ENCODE results near the gene DYNLT3.

GRCh38 chrX:37887347-37887746 lies 40.0 kb upstream of the DYNLT3 start:
- TF ChIP-seq, protein P1, sequence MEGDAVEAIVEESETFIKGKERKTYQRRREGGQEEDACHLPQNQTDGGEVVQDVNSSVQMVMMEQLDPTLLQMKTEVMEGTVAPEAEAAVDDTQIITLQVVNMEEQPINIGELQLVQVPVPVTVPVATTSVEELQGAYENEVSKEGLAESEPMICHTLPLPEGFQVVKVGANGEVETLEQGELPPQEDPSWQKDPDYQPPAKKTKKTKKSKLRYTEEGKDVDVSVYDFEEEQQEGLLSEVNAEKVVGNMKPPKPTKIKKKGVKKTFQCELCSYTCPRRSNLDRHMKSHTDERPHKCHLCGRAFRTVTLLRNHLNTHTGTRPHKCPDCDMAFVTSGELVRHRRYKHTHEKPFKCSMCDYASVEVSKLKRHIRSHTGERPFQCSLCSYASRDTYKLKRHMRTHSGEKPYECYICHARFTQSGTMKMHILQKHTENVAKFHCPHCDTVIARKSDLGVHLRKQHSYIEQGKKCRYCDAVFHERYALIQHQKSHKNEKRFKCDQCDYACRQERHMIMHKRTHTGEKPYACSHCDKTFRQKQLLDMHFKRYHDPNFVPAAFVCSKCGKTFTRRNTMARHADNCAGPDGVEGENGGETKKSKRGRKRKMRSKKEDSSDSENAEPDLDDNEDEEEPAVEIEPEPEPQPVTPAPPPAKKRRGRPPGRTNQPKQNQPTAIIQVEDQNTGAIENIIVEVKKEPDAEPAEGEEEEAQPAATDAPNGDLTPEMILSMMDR (IDR thresholded peaks at IDR 0.05; ENCODE audit: low read depth, low read length, poor library complexity, severe bottlenecking) = no peak
- no peak for TF ChIP-seq EZH2phosphoT487 (IDR thresholded peaks at IDR 0.05; ENCODE audit: borderline replicate concordance, low read length)

All from DOHH2 (cell line).